ENCODE data around the gene ATCAY. TPM values are rescaled to one million over a fixed set of nuclear protein-coding genes. Genes with fewer than 3 reads are reported as not detected.

Gene ATCAY
- polyA plus RNA-seq, 2 donors: not detected

DNA sequence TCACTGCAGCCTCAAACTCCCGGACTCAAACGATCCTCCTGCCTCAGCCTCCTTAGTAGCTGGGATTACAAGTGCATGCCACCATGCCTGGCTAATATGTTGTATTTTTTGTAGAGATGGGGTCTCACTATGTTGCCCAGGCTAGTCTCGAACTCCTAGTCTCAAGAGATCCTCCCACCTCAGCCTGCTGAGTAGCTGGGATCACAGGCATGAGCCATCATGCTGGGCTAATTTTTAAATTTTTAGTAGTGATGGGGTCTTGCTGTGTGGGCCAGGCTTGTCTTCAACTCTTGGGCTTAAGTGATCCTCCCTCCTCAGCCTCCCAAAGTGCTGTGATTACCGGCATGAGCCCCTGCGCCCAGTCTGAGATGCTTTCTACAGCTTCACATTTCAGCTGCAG, 15.3 kb downstream of the ATCAY start:
- Histone ChIP-seq H3K4me1 (ENCODE audit: control insufficient read depth in 2 of 2, insufficient read depth in 2 of 2, low read length in 1 of 2) (no peaks in the 10 kb centered on the region), H3K36me3 (ENCODE audit: control insufficient read depth in 2 of 2, insufficient read depth in 2 of 2, low read length in 1 of 2) (no peaks in the 10 kb centered on the region), H3K4me3 (ENCODE audit: low read depth in 1 of 2, low read length in 2 of 2) (no peak overlapping the region), H3K27me3 (ENCODE audit: control insufficient read depth in 1 of 2, insufficient read depth in 2 of 2, low read length in 2 of 2) (no peaks in the 10 kb centered on the region), H3K27ac (ENCODE audit: low read depth in 2 of 2, low read length in 1 of 2) (no peak overlapping the region), H3K9me3 (ENCODE audit: control insufficient read depth in 2 of 2, insufficient read depth in 1 of 2, low read depth in 1 of 2, low read length in 1 of 2) (peaks cover 3 to 4% of the 10 kb centered on the region in 2 donors)
- WGBS, 2 donors: 82 to 87% methylated on average over 5 of the region's 5 CpGs

DNA sequence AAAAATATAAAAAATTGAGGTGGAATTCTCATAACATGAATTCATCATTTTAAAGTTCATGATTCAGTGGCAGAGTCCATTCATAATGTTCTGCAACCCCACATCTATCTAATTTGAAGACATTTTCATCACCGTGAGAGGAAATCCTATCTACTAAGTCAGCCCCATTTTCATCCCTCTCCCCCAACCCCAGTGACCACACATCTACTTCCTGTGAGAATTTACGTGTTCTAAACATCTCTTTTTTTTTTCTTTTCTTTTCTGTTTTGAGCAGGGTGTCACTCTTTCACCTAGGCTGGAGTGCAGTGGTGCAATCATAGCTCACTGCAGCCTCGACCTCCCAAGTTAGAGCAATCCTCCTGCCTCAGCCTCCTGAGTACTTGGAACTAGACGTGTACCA, 17.5 kb downstream of the ATCAY start:
- 70 to 75% methylated on average over 4 of the region's 4 CpGs for WGBS, 2 donors
- H3K27me3 ChIP-seq (ENCODE audit: control insufficient read depth in 1 of 2, insufficient read depth in 2 of 2, low read length in 2 of 2): no peaks in the 10 kb centered on the region
- no peaks in the 10 kb centered on the region for H3K4me1 ChIP-seq (ENCODE audit: control insufficient read depth in 2 of 2, insufficient read depth in 2 of 2, low read length in 1 of 2)
- peaks cover 3 to 4% of the 10 kb centered on the region in 2 donors for H3K9me3 ChIP-seq (ENCODE audit: control insufficient read depth in 2 of 2, insufficient read depth in 1 of 2, low read depth in 1 of 2, low read length in 1 of 2)
- H3K36me3 ChIP-seq (ENCODE audit: control insufficient read depth in 2 of 2, insufficient read depth in 2 of 2, low read length in 1 of 2): no peaks in the 10 kb centered on the region
- H3K4me3 ChIP-seq (ENCODE audit: low read depth in 1 of 2, low read length in 2 of 2): no peak overlapping the region
- no peak overlapping the region for H3K27ac ChIP-seq (ENCODE audit: low read depth in 2 of 2, low read length in 1 of 2)

- no peaks in the 10 kb centered on the region for H3K4me1 ChIP-seq (ENCODE audit: control insufficient read depth in 2 of 2, insufficient read depth in 2 of 2, low read length in 1 of 2)
- peaks cover 3 to 4% of the 10 kb centered on the region in 2 donors for H3K9me3 ChIP-seq (ENCODE audit: control insufficient read depth in 2 of 2, insufficient read depth in 1 of 2, low read depth in 1 of 2, low read length in 1 of 2)
- H3K27ac ChIP-seq (ENCODE audit: low read depth in 2 of 2, low read length in 1 of 2): no peak overlapping the region
- no peaks in the 10 kb centered on the region for H3K27me3 ChIP-seq (ENCODE audit: control insufficient read depth in 1 of 2, insufficient read depth in 2 of 2, low read length in 2 of 2)
- no peaks in the 10 kb centered on the region for H3K36me3 ChIP-seq (ENCODE audit: control insufficient read depth in 2 of 2, insufficient read depth in 2 of 2, low read length in 1 of 2)
- 93 to 94% methylated on average over 3 of the region's 3 CpGs for WGBS, 2 donors
- no peak overlapping the region for H3K4me3 ChIP-seq (ENCODE audit: low read depth in 1 of 2, low read length in 2 of 2)
Observed at GRCh38 chr19:3898426-3898825, 17.9 kb downstream of the ATCAY start.

DNA sequence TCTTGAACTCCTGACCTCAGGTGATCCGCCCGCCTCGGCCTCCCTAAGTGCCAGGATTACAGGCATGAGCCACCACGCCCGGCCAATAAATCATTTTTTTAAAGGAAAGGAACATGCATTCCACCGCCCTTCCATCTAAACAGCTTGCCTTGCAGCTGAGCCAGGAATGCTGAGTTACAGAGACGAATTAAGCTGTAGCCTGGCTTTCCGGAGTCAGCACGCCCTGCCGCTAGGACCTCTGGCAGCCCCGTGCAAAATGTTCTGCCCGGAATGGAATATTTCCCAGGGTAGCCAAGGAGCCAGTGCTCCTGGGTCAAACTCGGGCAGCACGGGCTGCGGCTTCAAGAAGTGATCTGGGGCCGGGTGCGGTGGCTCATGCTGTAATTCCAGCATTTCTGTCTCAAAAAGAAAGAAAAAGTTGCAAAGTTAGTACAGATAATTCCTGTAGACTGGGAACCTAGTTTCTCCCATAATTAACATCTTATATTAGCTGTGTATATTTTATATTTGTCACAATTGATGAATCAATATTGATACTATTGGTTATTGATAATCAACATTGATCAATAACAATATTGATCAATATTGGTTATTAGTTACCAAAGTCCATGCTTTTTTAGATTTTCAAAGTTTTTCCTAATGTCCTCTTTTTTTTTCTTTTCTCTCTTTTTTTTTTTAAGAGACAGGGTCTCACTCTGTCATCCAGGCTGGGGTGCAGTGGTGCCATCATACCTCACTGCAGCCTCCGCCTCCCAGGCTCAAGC, 19.2 kb downstream of the ATCAY start:
- Histone ChIP-seq H3K4me1 (ENCODE audit: control insufficient read depth in 2 of 2, insufficient read depth in 2 of 2, low read length in 1 of 2) (no peaks in the 10 kb centered on the region), H3K27me3 (ENCODE audit: control insufficient read depth in 1 of 2, insufficient read depth in 2 of 2, low read length in 2 of 2) (no peaks in the 10 kb centered on the region), H3K27ac (ENCODE audit: low read depth in 2 of 2, low read length in 1 of 2) (no peak overlapping the region), H3K4me3 (ENCODE audit: low read depth in 1 of 2, low read length in 2 of 2) (no peak overlapping the region), H3K36me3 (ENCODE audit: control insufficient read depth in 2 of 2, insufficient read depth in 2 of 2, low read length in 1 of 2) (no peaks in the 10 kb centered on the region), H3K9me3 (ENCODE audit: control insufficient read depth in 2 of 2, insufficient read depth in 1 of 2, low read depth in 1 of 2, low read length in 1 of 2) (peaks cover 3 to 4% of the 10 kb centered on the region in 2 donors)
- WGBS, 2 donors: 44 to 55% methylated on average over 18 of the region's 18 CpGs

GRCh38 chr19:3902317-3902973, 22.0 kb downstream of the ATCAY start:
- Histone ChIP-seq H3K9me3 (ENCODE audit: control insufficient read depth in 2 of 2, insufficient read depth in 1 of 2, low read depth in 1 of 2, low read length in 1 of 2) (peaks cover 3 to 4% of the 10 kb centered on the region in 2 donors), H3K4me1 (ENCODE audit: control insufficient read depth in 2 of 2, insufficient read depth in 2 of 2, low read length in 1 of 2) (no peaks in the 10 kb centered on the region), H3K36me3 (ENCODE audit: control insufficient read depth in 2 of 2, insufficient read depth in 2 of 2, low read length in 1 of 2) (no peaks in the 10 kb centered on the region), H3K27me3 (ENCODE audit: control insufficient read depth in 1 of 2, insufficient read depth in 2 of 2, low read length in 2 of 2) (no peaks in the 10 kb centered on the region), H3K4me3 (ENCODE audit: low read depth in 1 of 2, low read length in 2 of 2) (no peak overlapping the region), H3K27ac (ENCODE audit: low read depth in 2 of 2, low read length in 1 of 2) (no peak overlapping the region)
- WGBS, 2 donors: 57 to 62% methylated on average over 15 of the region's 15 CpGs

- H3K4me3 ChIP-seq (ENCODE audit: low read depth in 1 of 2, low read length in 2 of 2): no peak overlapping the region
- H3K27me3 ChIP-seq (ENCODE audit: control insufficient read depth in 1 of 2, insufficient read depth in 2 of 2, low read length in 2 of 2): no peaks in the 10 kb centered on the region
- no peaks in the 10 kb centered on the region for H3K36me3 ChIP-seq (ENCODE audit: control insufficient read depth in 2 of 2, insufficient read depth in 2 of 2, low read length in 1 of 2)
- H3K9me3 ChIP-seq (ENCODE audit: control insufficient read depth in 2 of 2, insufficient read depth in 1 of 2, low read depth in 1 of 2, low read length in 1 of 2): peaks cover 0 to 3% of the 10 kb centered on the region in 2 donors
- no peaks in the 10 kb centered on the region for H3K4me1 ChIP-seq (ENCODE audit: control insufficient read depth in 2 of 2, insufficient read depth in 2 of 2, low read length in 1 of 2)
- WGBS, 2 donors: 92 to 95% methylated on average over 8 of the region's 8 CpGs
- H3K27ac ChIP-seq (ENCODE audit: low read depth in 2 of 2, low read length in 1 of 2): no peak overlapping the region
Observed at GRCh38 chr19:3904233-3904632, 23.7 kb downstream of the ATCAY start.

DNA sequence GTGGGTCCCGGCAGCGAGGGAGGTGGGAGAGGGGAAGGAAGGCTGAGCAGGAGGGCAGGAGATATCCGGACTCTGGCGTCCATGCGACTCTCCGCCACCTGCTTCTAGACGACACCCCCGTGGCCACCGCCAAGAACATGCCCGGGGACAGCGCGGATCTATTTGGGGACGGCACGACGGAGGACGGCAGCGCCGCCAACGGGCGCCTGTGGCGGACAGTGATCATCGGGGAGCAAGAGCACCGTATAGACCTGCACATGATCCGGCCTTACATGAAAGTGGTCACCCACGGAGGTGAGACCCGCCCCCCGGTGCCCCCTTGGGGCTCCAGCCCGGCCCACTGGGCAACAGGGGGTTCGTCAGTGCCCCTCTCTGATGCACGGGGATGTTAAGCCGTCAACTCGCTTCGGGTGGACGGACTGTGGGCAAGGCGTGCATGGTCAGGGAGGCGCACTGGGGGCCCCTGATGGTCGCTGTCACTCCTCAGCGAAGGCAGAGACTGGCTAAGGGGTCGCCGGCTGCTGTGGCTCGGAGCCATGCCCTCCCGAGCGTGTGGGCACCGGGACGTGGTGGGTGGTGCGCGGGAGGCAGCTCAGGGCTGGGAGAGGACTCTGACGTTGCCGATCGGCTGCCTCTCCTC, 27.3 kb downstream of the ATCAY start:
- no peaks in the 10 kb centered on the region for H3K36me3 ChIP-seq (ENCODE audit: control insufficient read depth in 2 of 2, insufficient read depth in 2 of 2, low read length in 1 of 2)
- no peaks in the 10 kb centered on the region for H3K27me3 ChIP-seq (ENCODE audit: control insufficient read depth in 1 of 2, insufficient read depth in 2 of 2, low read length in 2 of 2)
- H3K4me1 ChIP-seq (ENCODE audit: control insufficient read depth in 2 of 2, insufficient read depth in 2 of 2, low read length in 1 of 2): no peaks in the 10 kb centered on the region
- no peak overlapping the region for H3K27ac ChIP-seq (ENCODE audit: low read depth in 2 of 2, low read length in 1 of 2)
- no peak overlapping the region for H3K4me3 ChIP-seq (ENCODE audit: low read depth in 1 of 2, low read length in 2 of 2)
- 84 to 86% methylated on average over 50 of the region's 50 CpGs for WGBS, 2 donors
- peaks cover 5 to 17% of the 10 kb centered on the region in 2 donors for H3K9me3 ChIP-seq (ENCODE audit: control insufficient read depth in 2 of 2, insufficient read depth in 1 of 2, low read depth in 1 of 2, low read length in 1 of 2)

- peaks cover 5 to 17% of the 10 kb centered on the region in 2 donors for H3K9me3 ChIP-seq (ENCODE audit: control insufficient read depth in 2 of 2, insufficient read depth in 1 of 2, low read depth in 1 of 2, low read length in 1 of 2)
- WGBS, 2 donors: 69% methylated on average over 14 of the region's 14 CpGs
Observed at GRCh38 chr19:3908266-3909054, 28.0 kb downstream of the ATCAY start.

DNA sequence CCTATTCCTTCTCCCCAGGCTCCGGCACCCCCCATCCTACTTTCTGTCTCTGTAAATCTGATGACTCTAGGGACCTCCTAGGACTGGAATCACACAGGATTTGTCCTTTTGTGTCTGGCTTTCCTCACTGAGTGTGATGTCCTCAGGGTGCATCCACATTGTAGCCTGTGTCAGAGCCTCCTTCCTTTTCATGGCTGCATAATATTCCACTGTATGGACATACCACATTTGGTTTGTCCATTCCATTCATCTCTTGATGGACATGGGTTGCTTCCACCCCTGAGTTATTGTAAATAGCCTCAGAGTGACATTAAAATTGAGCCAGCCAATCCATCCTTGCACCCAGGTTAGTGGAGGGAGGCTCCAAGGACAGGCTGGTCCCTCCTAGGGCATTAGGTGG, 29.6 kb downstream of the ATCAY start:
- no peaks in the 10 kb centered on the region for H3K27me3 ChIP-seq (ENCODE audit: control insufficient read depth in 1 of 2, insufficient read depth in 2 of 2, low read length in 2 of 2)
- no peaks in the 10 kb centered on the region for H3K4me1 ChIP-seq (ENCODE audit: control insufficient read depth in 2 of 2, insufficient read depth in 2 of 2, low read length in 1 of 2)
- no peak overlapping the region for H3K4me3 ChIP-seq (ENCODE audit: low read depth in 1 of 2, low read length in 2 of 2)
- no peak overlapping the region for H3K27ac ChIP-seq (ENCODE audit: low read depth in 2 of 2, low read length in 1 of 2)
- WGBS, 2 donors: 97 to 100% methylated on average over 1 of the region's 1 CpG
- H3K9me3 ChIP-seq (ENCODE audit: control insufficient read depth in 2 of 2, insufficient read depth in 1 of 2, low read depth in 1 of 2, low read length in 1 of 2): peaks cover 5 to 17% of the 10 kb centered on the region in 2 donors
- no peaks in the 10 kb centered on the region for H3K36me3 ChIP-seq (ENCODE audit: control insufficient read depth in 2 of 2, insufficient read depth in 2 of 2, low read length in 1 of 2)

More at GRCh38 chr19:3908266-3909054, 28.0 kb downstream of the ATCAY start:
- H3K4me1 ChIP-seq (ENCODE audit: control insufficient read depth in 2 of 2, insufficient read depth in 2 of 2, low read length in 1 of 2): no peaks in the 10 kb centered on the region
- no peaks in the 10 kb centered on the region for H3K36me3 ChIP-seq (ENCODE audit: control insufficient read depth in 2 of 2, insufficient read depth in 2 of 2, low read length in 1 of 2)
- no peaks in the 10 kb centered on the region for H3K27me3 ChIP-seq (ENCODE audit: control insufficient read depth in 1 of 2, insufficient read depth in 2 of 2, low read length in 2 of 2)
- no peak overlapping the region for H3K27ac ChIP-seq (ENCODE audit: low read depth in 2 of 2, low read length in 1 of 2)
- H3K4me3 ChIP-seq (ENCODE audit: low read depth in 1 of 2, low read length in 2 of 2): no peak overlapping the region
